ENCODE results near the gene KRTAP4-4.

The KRTAP4-4 gene

DNA sequence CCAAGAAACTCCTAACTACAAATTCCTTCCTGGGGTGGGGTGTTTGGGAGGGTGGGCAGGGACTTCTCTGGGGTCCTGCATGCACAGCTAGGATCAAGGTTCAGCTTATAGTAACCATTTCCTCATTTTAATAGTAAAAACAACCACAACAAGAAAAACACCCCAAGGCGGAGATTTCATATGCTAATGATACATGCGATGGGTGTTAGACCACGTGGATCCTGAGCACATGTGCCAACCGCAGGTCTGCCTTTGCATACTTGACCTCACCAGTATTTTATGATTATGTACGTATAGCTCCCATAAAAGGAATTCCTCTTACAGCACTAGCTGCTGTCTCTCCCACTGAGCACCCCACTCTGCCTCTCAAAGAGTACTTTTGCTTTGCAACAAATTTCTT lies 44.3 kb downstream of the KRTAP4-4 start:
- TF ChIP-seq, protein P1, sequence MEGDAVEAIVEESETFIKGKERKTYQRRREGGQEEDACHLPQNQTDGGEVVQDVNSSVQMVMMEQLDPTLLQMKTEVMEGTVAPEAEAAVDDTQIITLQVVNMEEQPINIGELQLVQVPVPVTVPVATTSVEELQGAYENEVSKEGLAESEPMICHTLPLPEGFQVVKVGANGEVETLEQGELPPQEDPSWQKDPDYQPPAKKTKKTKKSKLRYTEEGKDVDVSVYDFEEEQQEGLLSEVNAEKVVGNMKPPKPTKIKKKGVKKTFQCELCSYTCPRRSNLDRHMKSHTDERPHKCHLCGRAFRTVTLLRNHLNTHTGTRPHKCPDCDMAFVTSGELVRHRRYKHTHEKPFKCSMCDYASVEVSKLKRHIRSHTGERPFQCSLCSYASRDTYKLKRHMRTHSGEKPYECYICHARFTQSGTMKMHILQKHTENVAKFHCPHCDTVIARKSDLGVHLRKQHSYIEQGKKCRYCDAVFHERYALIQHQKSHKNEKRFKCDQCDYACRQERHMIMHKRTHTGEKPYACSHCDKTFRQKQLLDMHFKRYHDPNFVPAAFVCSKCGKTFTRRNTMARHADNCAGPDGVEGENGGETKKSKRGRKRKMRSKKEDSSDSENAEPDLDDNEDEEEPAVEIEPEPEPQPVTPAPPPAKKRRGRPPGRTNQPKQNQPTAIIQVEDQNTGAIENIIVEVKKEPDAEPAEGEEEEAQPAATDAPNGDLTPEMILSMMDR (IDR thresholded peaks at IDR 0.05; ENCODE audit: extremely low read depth, missing control alignments), result no peak
- DNase-seq (ENCODE audit: low spot score), result no peak

DNA sequence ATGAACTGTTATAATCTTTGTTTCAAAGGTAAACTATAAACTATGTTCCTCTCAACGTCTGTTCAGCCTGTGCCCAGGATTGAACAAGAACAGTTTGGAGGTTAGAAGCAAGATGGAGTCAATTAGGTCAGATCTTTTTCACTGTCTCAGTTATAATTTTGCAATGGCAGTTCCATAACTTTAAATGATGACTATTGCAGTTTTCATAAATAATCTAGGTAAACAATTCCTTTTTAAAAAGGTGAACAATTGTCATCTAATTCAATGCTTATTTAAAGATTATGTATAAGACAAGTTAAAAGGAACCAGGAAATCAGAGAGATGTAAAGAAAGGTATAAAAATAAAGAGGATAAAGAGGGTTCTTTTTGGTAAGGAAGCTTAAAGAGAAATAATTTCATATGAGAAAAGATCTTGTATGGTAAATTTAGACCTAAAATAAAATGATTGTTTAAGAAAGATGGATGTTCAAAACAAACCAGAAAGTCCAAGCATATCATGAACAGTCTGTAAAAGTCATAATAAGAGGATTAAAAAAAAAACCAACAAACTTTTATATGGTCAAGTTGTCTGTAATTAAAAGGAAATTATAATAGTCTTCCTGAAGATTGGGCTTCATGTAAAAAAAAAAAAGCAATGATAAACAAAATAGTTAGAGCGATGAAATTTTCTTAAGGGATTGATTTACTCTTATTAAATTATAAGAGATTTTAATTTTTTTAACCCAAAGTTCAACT lies 49.2 kb downstream of the KRTAP4-4 start:
- TF ChIP-seq, protein P1 (IDR thresholded peaks at IDR 0.05; ENCODE audit: extremely low read depth, missing control alignments), result no peak
- DNase-seq (ENCODE audit: low spot score), result no peak

All from GM20000 (cell line).